ENCODE data around the gene CARS2.

The CARS2 gene

DNA sequence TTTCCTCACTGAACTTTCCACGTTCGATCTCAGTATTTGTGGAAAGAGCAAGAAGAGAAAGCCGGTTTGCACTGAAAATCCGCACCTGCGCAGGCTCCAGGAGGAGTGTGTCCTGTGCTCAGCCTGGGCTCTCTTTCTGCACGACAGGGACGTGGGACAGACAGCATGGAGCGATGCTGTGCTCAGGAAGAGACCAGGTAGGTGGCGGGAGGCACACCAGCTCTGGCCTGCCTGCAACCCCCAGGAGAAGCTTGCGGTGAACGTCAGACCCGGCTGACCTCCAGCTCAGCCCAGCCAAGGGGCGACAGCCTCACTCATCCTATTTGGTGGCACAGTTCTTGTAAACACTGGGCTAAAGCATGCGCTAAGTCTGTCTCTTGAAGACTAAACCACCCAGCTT, 54.6 kb downstream of the CARS2 start:
- no peak for DNase-seq

DNA sequence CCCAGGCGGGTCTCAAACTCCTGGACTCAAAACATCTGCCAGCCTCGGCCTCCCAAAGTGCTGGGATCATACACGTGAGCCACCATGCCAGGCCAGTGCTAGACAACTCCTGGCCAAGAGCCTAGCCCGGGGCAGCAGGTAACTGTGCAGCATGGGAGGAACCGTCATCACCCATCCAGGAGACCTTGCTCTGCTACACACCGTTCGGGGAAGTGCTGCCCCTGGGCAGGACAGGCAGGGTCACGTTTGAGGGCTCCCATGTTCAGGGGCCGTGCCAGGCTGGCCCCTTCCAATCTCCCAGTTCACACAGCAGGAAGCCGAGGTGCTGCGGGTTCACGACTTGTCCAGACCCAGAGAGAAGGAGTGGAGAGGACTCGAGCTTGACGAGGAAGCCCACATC, 55.5 kb downstream of the CARS2 start:
- no peak for DNase-seq

DNA sequence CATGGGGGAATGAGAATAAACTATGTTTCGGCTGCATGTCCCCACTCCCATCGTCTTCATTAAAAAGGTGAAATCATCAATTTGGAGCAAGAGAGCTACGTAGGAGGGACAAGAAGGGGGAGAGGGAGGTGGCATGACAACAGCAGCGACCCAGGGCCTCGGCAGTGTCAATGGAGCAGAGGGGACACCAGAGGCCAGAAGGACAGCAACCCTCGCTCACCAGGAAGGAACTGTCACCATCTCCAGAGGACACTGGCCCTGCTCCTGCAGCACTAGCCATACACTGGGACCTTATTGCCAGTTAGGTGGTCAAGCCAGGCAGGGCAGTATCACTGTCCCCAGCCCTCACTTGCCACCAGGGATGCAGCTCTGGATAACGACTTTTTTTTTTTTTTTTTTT, 56.4 kb downstream of the CARS2 start:
- DNase-seq: no peak

DNA sequence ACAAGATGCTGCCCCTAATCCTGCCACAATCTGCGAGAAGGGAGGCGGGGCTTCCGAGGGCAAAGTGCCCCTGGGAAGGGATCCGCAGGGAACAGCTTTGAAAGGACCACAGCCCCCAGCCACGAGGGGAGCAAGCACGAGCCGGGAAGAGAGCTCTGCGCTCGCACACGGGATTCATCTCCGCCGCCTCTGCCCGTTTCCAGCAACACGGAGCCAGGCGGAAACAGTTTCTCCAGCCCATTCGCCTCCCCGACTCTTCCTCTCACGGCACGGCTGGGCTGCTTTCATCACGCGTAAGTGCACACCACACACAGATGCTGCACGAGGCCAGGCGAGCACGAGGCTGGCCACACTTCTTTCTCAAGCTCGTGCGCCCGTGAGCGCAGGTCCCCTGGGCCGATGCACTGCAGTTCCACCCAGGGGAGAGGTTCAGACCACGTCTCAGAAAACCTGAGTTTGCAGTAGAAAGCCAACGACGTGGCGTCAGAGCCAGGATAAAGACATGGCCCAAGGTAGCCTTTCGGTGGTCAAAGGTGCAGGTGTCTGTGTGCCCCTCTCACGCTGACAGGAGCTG, 57.0 kb downstream of the CARS2 start:
- DNase-seq: no peak

DNA sequence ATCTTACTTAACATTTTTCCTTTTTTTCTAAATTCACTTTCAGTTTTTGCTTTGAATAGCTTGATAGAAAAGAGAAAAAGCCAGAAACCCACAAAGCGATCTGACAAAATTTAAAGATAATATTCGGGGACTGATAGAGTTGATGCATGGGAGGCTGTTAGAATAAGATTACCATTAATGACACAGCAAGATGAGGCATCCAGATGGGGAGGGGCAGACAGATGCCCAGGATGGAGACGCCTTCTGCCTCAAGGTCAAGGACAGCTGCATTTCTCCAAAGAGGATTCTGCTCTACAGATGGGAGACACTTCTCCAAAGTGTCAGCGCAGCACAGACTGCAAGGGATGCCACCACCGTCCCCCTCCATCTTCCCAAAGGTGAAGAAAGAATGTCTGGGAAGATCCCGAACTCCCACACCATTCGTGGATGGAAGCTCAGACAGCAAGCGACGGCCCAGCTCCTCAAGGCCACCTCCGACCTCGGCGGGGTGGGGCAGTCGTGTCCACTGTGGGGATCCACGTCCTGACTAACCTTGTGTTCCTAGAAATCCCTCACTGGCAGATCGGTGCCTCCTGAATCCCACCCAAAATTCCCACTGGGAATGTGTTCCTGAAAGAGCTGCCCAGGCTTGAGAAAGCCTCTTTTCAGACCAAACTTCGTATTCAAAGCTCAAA, 57.6 kb downstream of the CARS2 start:
- no peak for DNase-seq

DNA sequence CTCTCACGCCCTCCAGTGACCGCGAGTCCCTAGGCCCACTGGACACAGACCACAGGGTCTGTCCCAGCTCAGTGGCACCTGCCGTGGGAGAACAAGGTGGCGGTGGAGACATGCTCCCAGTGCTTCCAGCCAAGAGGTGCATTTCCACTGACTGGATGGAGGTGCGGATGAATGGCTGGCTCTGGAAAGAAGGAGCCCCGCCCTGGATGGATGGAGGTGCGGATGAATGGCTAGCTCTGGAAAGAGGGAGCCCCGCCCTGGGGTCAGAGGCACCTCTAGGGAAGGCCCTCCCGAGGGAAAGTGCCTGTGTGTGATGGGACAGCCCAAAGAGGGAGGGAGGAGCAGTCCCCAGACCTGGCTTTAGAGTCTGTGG, 58.6 kb downstream of the CARS2 start:
- no peak for DNase-seq

DNA sequence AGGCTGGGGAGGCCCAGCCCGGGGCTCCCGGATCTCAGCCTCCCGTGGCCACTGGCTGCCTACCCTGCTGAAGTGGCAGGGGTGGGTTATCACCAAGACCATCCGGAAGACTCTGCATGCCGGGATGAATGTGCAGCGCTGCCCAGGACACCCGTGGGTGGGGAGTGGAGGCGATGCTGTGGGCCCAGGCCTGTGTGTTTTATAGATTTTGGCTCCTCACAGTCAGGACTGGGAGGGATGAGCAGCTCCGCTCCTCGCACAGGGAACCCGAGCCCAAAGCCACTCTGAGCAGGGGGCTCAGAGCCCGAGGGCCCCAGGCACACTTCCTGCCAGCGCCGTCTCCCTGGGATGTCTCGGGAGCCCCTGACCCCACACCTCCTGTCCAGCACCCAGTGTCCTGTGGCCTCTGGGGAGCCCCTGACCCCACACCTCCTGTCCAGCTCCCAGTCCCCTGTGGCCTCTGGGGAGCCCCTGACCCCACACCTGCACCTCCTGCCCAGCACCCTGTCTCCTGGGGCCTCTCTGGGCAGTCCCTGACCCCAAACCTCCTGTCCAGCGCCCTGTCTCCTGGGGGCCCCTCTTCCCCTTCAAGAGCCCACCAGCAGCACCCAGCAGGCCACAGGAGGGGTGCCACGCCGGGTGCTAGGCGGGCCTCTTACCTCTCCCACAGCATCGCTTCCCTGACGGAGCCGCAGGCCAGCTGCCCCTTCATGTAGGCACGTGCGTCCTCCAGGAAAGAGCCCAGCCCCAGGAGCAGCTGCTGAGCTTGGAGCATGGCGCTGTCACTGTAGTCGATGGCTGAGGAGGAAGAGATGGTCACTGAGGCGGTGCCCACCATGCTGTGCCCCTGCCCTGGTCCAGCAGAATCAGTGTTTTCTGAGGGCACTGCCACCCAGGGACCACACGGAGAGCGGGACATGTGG, 59.2 kb downstream of the CARS2 start:
- no peak for DNase-seq

DNA sequence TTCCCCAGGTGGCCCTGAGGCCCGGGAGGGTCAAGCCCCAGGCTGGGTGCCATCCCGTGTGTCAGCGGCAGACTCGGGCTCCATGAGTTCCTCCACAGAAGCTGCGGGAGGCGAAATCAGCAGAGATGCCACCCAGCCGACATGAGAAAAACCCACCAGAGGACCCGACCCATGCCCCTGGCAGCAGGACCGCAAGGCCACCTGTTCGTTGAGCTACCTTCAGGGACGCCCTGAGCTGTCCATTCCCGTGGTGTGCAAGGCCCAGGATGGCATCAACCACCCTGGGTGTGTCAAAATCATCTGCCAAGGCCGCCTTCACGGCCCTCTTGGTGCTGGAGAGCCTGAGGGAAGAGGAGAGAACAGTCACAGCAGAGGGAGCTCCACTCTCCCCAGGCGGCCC, 60.2 kb downstream of the CARS2 start:
- no peak for DNase-seq

DNA sequence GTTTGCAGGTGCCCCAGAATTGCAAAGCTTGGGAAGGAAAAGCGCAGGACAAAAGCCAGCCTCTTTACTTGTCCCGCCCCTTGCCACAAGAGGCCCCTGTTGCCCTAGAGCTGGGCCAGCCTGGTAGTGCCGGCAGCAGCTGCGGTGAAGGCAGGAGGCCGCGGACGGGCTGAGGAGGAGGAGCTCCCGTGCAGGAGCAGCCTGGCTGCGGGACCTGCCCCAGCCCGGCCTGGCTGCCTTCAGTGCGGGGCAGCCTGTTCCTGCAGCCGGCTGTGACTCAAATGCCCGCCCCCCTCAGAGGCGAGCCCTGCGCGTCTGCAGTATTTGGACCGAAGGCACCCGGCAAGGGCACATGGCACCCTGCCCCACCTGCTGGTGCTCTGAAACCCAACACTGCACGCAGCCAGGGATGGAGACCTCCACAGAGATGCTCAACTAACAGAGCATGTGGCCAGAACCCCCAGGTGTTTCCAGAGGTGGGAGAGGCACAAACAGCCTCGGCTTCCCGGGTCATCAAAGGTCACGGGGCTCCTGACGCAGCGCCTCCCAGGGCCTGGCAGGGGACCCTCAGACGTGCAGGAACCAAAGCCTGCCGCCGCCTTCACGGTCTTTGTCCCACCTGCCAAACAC, 60.9 kb downstream of the CARS2 start:
- DNase-seq: peak; percentile 82

DNA sequence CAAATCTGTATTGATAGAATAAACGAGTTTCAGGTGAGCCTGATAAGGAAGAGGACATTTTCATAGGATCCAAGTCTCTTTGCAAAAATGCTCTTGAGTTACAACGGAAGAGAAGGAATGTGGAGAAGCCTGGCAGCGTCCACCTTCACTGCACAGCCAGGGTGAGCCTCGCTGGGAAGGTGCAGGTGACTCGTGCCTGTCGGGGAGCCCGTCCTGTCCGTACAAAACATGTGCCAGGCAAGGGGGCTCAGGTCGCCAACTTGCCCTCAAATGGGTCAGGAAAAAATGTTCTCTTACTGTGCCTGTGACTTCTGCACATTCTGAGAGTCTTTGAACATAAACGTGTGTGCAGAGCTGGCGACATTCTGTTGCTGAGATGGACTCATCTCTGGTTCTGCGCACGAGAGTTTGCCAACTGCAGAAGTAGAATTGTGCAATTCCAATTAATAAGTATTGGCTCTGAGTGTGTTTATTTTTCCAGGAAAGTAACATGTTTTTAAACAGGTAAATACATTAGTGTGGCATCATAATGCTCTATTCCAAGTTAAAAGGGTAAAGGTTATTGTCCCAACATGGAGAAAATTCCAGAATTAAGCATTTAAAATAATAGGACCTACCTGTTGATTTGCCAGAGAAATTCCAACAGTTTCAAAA, 62.0 kb downstream of the CARS2 start:
- no peak for DNase-seq

DNA sequence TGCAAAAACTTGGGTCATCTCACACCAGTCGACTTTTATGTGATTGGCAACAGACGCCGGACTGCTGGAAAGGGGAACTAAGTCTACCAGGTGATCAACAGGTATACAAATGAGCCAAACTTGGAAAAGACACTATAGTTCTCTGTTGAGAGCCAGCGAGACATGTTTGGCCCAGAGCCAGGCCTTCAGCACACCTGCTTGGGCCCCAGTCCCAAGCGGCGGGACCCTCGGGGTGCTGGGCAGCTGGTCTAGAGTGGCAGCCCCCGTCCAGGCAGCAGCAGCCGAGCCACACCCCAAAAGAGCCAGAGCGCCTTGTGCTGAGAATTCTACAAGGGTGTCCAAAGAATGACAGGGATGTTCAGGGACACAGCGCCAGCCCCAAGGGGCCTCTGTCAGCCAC, 62.6 kb downstream of the CARS2 start:
- DNase-seq: no peak

DNA sequence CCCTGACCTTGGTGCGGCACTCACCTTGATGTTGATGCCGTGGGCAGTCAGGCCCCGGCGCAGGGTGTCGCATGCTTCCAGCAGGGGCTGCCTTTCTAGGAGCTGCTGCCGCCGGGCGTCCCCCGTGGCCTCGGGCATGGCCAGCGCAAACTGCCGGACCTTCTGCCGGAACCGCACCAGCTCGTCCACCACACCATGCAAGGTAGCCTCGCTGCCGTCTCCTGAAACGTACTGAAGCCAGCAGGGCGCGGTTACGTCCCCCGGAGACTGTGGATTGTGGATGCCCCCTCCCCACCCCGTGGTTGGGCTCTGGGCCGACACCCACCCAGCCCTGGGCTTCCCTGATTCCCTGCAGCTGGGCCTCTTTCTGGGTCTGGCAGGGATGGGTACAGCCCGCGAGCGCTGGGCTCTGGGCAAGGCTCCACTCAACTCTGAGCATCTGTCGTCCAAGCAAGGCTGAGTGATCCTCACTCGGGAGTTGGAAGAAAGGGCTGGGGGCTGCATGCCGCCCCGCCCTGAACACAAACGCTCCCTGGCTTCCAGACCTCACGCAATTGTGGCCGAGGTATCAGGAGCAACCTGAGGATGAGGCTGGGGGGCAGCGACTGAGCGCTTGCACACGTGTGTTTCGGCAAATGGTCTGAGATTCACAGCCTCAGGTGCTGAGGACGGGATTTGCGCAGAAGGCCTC, 63.5 kb downstream of the CARS2 start:
- DNase-seq: no peak

DNA sequence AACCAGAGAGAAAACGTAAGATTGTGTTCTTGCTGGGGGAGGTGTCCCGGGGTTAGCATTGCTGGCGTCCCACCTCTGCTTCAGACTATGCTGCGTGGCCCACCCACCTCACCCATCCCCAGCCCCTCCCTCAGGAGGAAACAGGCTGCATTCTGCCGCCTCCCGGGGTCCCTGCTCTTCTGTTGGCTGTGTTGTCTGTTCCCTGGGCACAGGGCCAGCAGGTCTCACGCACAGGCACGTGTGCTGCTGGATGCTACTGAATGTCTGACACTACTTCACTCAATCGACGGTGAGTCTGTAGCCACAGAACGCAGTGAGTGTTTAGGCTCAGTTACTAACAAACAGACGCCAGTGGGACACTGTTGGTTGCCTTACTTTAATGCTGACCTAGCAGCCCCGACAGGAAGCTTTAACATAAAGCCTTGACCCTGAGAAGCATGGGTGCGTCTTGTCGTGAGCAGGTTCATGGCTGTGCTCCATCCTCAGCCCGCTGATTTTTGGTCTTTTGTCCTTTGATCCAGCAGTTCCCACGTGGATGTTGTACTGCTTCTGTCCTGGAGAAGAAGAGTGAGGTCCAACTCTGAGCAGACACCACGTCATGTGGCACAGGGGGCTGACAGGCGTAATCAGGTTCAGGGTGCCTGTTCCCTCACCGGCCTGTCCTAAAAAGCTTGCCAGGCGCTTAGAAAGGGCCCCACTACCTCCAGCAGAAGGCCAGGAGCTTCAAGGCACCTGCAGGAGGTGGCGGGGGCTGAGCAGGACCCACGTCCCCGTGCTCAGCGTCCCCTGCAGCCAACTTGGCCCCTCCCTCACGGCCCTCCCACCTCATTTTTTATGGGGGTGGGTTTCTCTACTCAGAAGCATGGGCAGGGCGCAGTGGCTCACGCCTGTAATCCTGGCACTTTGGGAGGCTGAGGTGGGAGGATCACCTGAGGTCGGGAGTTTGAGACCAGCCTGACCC, 64.6 kb downstream of the CARS2 start:
- peak; percentile 53 for DNase-seq

DNA sequence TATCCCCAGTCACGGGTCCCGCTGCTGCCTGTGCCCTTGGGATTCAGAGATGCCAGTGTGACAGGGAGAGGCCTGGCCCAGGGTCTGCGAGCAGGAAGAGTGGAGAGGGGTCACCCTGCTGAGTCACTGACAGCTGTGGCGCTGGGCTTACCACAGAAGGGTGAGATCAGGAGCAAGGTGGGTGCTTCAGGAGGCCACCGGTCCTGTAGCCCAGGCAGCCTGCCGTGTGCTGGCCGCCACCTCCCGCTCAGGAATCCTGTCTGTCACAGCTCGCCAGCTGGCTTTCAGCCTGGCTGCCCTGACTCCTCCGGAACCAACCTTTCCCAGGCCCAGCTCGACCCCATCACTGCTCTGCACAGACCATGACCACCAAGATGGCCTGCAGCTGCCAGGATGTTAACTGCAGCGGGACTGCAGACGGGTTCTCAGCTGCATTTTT, 65.3 kb downstream of the CARS2 start:
- DNase-seq: no peak

DNA sequence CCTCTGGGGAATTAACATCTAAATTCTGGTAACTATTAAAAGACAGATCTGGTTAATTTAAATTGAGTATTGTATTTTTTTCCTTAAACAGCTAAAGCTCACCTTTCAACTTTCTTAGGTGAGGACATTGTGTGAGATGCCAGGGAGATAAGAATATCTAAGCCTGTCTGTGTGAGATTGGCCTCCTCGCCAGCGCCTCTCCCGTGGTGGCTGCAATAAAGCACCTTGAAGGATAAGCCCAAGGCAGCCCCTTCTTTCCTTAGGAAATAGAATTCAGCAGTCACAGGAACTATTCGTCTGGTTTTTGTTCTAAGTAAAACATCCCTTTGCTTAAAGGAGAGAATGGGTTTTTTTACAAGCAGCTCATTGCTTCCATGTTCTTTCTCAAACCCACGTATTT, 66.0 kb downstream of the CARS2 start:
- DNase-seq: no peak

DNA sequence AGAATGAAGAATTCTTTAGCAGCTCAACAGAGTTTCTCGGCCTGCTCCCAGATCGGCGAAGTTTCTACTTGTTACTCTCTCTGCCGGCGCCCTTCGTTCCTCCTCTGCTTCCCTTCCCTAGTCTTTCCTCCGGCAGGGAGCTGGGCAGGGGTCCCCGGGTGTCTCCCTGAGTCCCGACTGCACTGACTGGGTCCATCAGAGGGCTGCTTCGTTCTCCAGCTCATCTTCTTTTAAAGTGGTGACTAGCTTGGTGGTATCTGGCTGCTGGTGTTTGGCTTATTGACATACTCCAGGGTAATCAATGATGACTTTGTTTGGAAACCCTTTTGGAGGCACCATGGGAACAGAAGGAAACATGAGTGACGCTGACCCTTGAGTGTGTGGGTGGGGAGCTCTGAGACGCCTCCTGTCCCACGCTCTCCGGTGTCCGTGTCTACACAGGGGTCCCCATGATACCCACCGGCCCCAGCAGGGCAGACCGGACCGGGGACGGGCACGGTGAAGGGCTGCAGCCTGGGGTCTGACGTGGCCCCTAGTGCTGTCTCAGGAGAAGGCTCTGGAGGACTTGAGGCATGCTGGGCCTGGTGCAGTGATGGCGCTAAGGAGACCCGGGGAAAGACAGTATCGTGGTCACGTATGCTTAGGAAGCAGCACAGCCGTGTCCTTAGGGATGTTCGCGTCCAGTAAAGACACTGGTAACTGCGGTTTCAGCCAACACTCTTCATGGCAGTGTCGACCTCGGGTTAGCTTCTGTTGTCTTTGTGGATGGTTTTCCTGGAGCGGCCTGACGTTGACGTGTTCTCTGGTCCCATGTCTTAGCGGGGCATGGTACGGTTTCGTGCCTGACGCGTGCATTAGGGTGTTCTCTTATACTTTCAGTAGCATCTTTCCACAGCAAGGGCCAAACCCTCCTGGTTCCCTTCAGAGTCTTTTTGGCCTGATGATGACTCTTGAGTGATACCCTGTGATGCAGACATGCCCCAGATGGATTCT, 66.8 kb downstream of the CARS2 start:
- no peak for DNase-seq

DNA sequence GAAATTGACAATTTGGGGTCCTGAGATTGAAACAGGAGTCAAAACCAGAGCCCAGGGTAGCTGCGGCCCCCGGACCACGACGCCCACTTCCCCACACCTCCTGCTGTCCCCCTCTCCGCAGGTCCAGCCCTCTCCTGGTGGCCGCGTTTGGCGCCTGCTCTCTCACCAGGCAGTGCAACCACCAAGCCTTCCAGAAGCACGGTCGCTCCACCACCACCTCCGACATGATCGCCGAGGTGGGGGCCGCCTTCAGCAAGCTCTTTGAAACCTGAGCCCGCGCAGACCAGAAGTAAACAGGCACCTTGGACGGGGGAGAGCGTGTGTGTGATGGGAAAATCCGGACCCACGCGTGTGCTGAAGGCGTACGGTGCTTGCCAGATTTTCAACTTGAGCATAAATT, 67.7 kb downstream of the CARS2 start:
- DNase-seq: no peak

DNA sequence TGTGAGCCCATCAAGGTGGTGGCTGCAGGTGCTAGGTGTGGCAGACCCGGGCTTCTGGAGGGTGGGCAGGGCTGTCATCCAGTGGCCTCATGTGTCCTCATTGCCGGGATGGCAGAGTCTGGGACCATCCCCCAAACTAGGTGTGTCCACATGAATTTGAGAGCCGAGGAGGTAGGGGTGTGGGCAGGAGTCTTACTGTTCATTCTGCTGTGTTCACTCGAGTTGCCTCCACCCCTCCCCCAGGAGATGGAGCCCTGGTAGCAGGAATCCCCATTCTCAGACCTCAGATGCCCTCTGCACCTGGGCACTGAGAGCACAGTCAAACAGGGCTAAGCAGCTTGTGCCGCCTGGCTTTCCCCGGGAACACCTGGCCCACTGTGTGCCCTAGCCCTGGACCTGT, 68.2 kb downstream of the CARS2 start:
- no peak for DNase-seq

DNA sequence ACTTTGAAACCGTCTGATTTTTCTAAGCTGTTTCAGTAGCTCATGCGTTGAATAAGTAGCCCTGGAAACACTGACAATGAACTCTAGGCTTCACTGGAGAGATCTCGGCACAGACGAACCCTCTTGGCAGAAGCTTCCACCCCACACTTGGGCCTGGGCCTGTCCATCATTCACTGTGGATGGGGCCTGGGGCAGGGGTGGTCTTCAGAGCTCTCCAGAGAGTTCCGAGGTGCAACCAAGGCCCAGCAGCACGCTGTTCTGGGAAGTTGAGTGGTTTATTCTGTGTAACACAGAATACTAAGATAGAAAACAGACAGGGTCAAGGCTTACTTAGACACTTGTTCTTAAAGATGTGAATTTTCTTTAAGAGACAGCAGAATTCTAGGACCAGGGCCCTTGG, 68.6 kb downstream of the CARS2 start:
- DNase-seq: no peak

DNA sequence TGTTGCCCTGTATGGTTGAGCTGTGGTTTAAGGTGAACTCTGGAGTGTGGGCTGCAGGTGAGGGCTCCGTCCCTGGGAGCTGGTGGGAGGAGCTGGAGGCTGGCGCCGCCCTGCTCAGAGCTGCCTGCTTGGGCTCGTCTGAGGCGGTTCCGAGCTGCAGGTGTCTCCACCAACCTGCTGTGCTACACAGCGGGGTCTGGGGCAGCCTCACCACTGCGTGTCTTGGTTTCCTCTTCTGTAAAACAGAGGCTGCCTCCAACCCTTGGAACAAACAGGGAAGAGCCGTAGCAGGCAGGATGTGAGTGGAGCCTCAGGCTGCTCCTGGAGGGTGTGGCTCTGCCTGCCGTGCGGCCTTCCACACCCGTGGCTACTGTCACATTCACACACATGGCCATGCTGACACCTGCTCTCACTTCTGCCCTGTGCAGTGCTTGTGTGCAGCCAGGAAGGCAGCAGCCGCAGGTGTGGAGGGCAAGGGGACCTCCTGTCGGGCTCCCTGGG, 69.2 kb downstream of the CARS2 start:
- no peak for DNase-seq

Measured in NCI-H1694 treated with DMSO at 0.1 percent for 48 hours (cell line).